K562 (cell line): ENCODE results near the gene ZNF428. TPM values are rescaled to one million over a fixed set of nuclear protein-coding genes. Genes with fewer than 3 reads are reported as not detected.

Experiments
- BRD9 ChIP-seq: fragments of 450-650 bp; IDR thresholded peaks from 2 replicates; pipeline ENCODE4 v1.6.1; 2018; ENCODE audit warnings: low read depth; ENCODE audit not compliant: partially characterized antibody
- CBX8 ChIP-seq: fragments of 200-600 bp; sonication (generic); IDR thresholded peaks from 2 replicates; pipeline ENCODE4 v1.6.1; 2012; ENCODE audit warnings: borderline replicate concordance, mixed run types, low read depth, mild to moderate bottlenecking, moderate library complexity, mixed read lengths, low read length, control low read depth, inconsistent platforms; ENCODE audit not compliant: poor library complexity, severe bottlenecking; ENCODE audit errors: extremely low read depth
- CCAR2 ChIP-seq: fragments of 200-400 bp; formaldehyde crosslinking; IDR thresholded peaks from 2 replicates; pipeline ENCODE4 v1.6.1; 2017; ENCODE audit warnings: mild to moderate bottlenecking, low read depth, low read length
- EWSR1 ChIP-seq: fragments of 450-650 bp; IDR thresholded peaks from 2 replicates; pipeline ENCODE4 v1.6.1; 2018; ENCODE audit warnings: borderline replicate concordance, mild to moderate bottlenecking, low read depth, moderate library complexity; ENCODE audit not compliant: partially characterized antibody
- FOSL1 ChIP-seq: fragments of 200-800 bp; sonication (Bioruptor generic); conservative IDR thresholded peaks from 2 replicates; pipeline ENCODE4 v1.6.1; 2016; ENCODE audit warnings: missing genetic modification characterization, missing compliant biosample characterization
- HNRNPH1 ChIP-seq: fragments of 200-400 bp; formaldehyde crosslinking; optimal IDR thresholded peaks from 2 replicates; pipeline ENCODE3; 2017; ENCODE audit warnings: low read depth, mild to moderate bottlenecking, low read length, moderate library complexity
- NR3C1 ChIP-seq: sonication (generic); formaldehyde crosslinking; IDR thresholded peaks from 2 replicates; pipeline ENCODE4 v1.8.1; 2022; ENCODE audit warnings: missing genetic modification reagents
- PHF20 ChIP-seq: fragments of 450-650 bp; IDR thresholded peaks from 2 replicates; pipeline ENCODE4 v1.6.1; 2018; ENCODE audit not compliant: partially characterized antibody
- POLR2G ChIP-seq: fragments of 200-400 bp; formaldehyde crosslinking; IDR thresholded peaks from 2 replicates; pipeline ENCODE4 v1.6.1; 2017; ENCODE audit warnings: low read depth, mild to moderate bottlenecking, antibody characterized with exemption, low read length, moderate library complexity
- PRPF4 ChIP-seq: fragments of 200-400 bp; formaldehyde crosslinking; IDR thresholded peaks from one replicate; pipeline ENCODE4 v1.6.1; 2017; ENCODE audit warnings: low read length, low read depth, mild to moderate bottlenecking; ENCODE audit not compliant: insufficient read depth, poor library complexity, severe bottlenecking
- SMARCB1 ChIP-seq: IDR thresholded peaks from 2 replicates; pipeline ENCODE4 v1.6.1; 2011; ENCODE audit warnings: improper control_type of control experiment, low read depth; ENCODE audit not compliant: insufficient read length
- SP1 ChIP-seq: sonication (generic); formaldehyde crosslinking; IDR thresholded peaks from 2 replicates; pipeline ENCODE4 v1.8.1; 2022; ENCODE audit warnings: mild to moderate bottlenecking, missing genetic modification reagents
- ZNF41 ChIP-seq: fragments of 250-450 bp; sonication (Bioruptor Pico); conservative IDR thresholded peaks from 2 replicates; pipeline ENCODE4 v1.4.0; 2020; ENCODE audit warnings: mild to moderate bottlenecking
- polyA plus RNA-seq, 8 experiments: library from polyadenylated mRNA; depleted of rRNA in 4 of 8; stranded (reverse) in 5 of 8; unstranded in 3 of 8; fragments of >200 nt; fragmentation: Nextera tagmentation in 2 of 8; fragmentation: Illumina TruSeq in 1 of 8; extraction: Ambion mirVana in 2 of 8; extraction: Trizol in 1 of 8; gene quantifications; 2 replicates each; pipeline versions ENCODE4 v1.2.1 to v1.2.3, GENCODE V29; 2011 to 2014; ENCODE audit warnings: inconsistent platforms in 1 of 8, missing spikeins in 1 of 8
- total RNA-seq, 7 experiments: library from RNA; depleted of rRNA in 6 of 7; stranded (reverse); fragments of >200 nt in 6 of 7; fragmentation: Illumina TruSeq in 2 of 7; extraction: Trizol in 2 of 7; gene quantifications; 2 replicates each; pipeline versions ENCODE4 v1.2.1 to v1.2.3, GENCODE V29; 2011 to 2021; ENCODE audit warnings: low replicate concordance in 1 of 7
- TF ChIP-seq, protein P1 (sequence below): sonication (generic); formaldehyde crosslinking; IDR thresholded peaks from 2 replicates; pipeline ENCODE4 v1.8.1; 2022; ENCODE audit warnings: missing genetic modification reagents
- TF ChIP-seq, protein P2 (sequence below), 3 experiments: IDR thresholded peaks in 2 of 3; conservative IDR thresholded peaks in 1 of 3; 2 replicates each; pipeline ENCODE4 v1.5.1; 2011 to 2012; ENCODE audit warnings: low read length in 3 of 3, mild to moderate bottlenecking in 3 of 3, control low read depth in 2 of 3, improper control_type of control experiment in 1 of 3, inconsistent platforms in 1 of 3, low read depth in 1 of 3, mixed read lengths in 1 of 3, moderate library complexity in 1 of 3; ENCODE audit not compliant: insufficient read depth in 2 of 3
- TF ChIP-seq, protein P3 (sequence below): sonication (generic); formaldehyde crosslinking; IDR thresholded peaks from 2 replicates; pipeline ENCODE4 v1.8.1; 2022; ENCODE audit warnings: missing genetic modification reagents
- TF ChIP-seq, protein P4 (sequence below): fragments of 450-650 bp; formaldehyde crosslinking; IDR thresholded peaks from 2 replicates; pipeline ENCODE4 v1.4.0; 2020; ENCODE audit warnings: mild to moderate bottlenecking, moderate library complexity
- TF ChIP-seq, protein P5 (sequence below): fragments of 250-450 bp; sonication (Bioruptor Pico); IDR thresholded peaks from 2 replicates; pipeline ENCODE4 v1.4.0; 2020; ENCODE audit warnings: mild to moderate bottlenecking
- TF ChIP-seq, protein P6 (sequence below), 2 experiments: fragments of 250-450 bp in 1 of 2; fragments of 450-650 bp in 1 of 2; sonication (Bioruptor Pico) in 1 of 2; IDR thresholded peaks; 2 replicates each; pipeline versions ENCODE4 v1.6.1 to v1.8.0; 2016 to 2021; ENCODE audit warnings: mild to moderate bottlenecking in 2 of 2, moderate library complexity in 2 of 2, missing compliant biosample characterization in 1 of 2, missing genetic modification characterization in 1 of 2

The ZNF428 gene
- total and polyA plus RNA-seq, 9 of the 15 experiments (the other 6 are each of a cell fraction or from before 2014, with no cell fraction given) = 0.15 to 85.7 (median 15.9) TPM

DNA sequence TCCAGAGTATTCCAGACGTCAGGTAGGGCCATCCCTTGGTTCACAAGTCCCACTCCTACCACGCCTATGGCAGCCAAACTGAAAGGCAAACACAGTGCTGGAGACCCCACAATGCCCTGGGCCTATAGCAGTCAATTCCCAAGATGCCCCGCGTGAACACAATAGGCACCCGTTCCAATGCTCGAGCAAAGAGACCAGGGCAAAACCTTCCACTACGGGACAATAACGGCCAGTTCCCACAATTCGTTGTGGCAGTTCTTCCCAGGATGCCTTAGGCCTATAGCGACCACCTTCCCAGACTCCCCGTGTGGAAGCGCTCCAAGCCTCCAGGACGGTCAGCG, 538 bp downstream of the ZNF428 start (continued):
- no peak for TF ChIP-seq NR3C1 (CRISPR knock-in tag)
- no peak; the same call in 1 of the 2 replicates for TF ChIP-seq FOSL1 (tag)
- no peak; the same call in none of the 2 replicates for TF ChIP-seq SP1
- TF ChIP-seq, protein P1, sequence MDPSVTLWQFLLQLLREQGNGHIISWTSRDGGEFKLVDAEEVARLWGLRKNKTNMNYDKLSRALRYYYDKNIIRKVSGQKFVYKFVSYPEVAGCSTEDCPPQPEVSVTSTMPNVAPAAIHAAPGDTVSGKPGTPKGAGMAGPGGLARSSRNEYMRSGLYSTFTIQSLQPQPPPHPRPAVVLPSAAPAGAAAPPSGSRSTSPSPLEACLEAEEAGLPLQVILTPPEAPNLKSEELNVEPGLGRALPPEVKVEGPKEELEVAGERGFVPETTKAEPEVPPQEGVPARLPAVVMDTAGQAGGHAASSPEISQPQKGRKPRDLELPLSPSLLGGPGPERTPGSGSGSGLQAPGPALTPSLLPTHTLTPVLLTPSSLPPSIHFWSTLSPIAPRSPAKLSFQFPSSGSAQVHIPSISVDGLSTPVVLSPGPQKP (CRISPR knock-in tag) = no peak
- TF ChIP-seq, protein P2, sequence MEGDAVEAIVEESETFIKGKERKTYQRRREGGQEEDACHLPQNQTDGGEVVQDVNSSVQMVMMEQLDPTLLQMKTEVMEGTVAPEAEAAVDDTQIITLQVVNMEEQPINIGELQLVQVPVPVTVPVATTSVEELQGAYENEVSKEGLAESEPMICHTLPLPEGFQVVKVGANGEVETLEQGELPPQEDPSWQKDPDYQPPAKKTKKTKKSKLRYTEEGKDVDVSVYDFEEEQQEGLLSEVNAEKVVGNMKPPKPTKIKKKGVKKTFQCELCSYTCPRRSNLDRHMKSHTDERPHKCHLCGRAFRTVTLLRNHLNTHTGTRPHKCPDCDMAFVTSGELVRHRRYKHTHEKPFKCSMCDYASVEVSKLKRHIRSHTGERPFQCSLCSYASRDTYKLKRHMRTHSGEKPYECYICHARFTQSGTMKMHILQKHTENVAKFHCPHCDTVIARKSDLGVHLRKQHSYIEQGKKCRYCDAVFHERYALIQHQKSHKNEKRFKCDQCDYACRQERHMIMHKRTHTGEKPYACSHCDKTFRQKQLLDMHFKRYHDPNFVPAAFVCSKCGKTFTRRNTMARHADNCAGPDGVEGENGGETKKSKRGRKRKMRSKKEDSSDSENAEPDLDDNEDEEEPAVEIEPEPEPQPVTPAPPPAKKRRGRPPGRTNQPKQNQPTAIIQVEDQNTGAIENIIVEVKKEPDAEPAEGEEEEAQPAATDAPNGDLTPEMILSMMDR (IDR thresholded peaks at IDR 0.05 in 2 of 3, conservative IDR thresholded peaks at IDR 0.05 in 1 of 3; ENCODE audit: insufficient read depth in 2 of 3, low read depth in 1 of 3, low read length in 3 of 3) = no peak
- TF ChIP-seq PRPF4 = no peak
- TF ChIP-seq, protein P3, sequence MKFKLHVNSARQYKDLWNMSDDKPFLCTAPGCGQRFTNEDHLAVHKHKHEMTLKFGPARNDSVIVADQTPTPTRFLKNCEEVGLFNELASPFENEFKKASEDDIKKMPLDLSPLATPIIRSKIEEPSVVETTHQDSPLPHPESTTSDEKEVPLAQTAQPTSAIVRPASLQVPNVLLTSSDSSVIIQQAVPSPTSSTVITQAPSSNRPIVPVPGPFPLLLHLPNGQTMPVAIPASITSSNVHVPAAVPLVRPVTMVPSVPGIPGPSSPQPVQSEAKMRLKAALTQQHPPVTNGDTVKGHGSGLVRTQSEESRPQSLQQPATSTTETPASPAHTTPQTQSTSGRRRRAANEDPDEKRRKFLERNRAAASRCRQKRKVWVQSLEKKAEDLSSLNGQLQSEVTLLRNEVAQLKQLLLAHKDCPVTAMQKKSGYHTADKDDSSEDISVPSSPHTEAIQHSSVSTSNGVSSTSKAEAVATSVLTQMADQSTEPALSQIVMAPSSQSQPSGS (CRISPR knock-in tag) = no peak
- TF ChIP-seq, protein P4, sequence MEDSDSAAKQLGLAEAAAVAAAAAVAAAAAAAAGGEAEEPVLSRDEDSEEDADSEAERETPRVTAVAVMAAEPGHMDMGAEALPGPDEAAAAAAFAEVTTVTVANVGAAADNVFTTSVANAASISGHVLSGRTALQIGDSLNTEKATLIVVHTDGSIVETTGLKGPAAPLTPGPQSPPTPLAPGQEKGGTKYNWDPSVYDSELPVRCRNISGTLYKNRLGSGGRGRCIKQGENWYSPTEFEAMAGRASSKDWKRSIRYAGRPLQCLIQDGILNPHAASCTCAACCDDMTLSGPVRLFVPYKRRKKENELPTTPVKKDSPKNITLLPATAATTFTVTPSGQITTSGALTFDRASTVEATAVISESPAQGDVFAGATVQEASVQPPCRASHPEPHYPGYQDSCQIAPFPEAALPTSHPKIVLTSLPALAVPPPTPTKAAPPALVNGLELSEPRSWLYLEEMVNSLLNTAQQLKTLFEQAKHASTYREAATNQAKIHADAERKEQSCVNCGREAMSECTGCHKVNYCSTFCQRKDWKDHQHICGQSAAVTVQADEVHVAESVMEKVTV (CRISPR knock-in tag) = no peak
- TF ChIP-seq, protein P5, sequence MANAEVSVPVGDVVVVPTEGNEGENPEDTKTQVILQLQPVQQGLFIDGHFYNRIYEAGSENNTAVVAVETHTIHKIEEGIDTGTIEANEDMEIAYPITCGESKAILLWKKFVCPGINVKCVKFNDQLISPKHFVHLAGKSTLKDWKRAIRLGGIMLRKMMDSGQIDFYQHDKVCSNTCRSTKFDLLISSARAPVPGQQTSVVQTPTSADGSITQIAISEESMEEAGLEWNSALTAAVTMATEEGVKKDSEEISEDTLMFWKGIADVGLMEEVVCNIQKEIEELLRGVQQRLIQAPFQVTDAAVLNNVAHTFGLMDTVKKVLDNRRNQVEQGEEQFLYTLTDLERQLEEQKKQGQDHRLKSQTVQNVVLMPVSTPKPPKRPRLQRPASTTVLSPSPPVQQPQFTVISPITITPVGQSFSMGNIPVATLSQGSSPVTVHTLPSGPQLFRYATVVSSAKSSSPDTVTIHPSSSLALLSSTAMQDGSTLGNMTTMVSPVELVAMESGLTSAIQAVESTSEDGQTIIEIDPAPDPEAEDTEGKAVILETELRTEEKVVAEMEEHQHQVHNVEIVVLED (CRISPR knock-in tag) = no peak
- TF ChIP-seq SMARCB1 = no peak
- no peak for TF ChIP-seq CCAR2
- no peak for TF ChIP-seq PHF20
- no peak for TF ChIP-seq ZNF41 (CRISPR knock-in tag)
- TF ChIP-seq BRD9 = peak; percentile 52
- TF ChIP-seq, protein P6, sequence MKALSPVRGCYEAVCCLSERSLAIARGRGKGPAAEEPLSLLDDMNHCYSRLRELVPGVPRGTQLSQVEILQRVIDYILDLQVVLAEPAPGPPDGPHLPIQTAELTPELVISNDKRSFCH (CRISPR knock-in tag; IDR thresholded peaks at IDR 0.05) = no peak
- TF ChIP-seq, protein P6 (tag; IDR thresholded peaks at IDR 0.05) = no peak
- TF ChIP-seq POLR2G = no peak
- no peak for TF ChIP-seq CBX8
- no peak for TF ChIP-seq HNRNPH1
- no peak for TF ChIP-seq EWSR1
